WTC11 (cell line): Measurements from ENCODE around the gene LGALS8. TPM values are rescaled to one million over a fixed set of nuclear protein-coding genes. Genes with fewer than 3 reads are reported as not detected.

Experiments
- ATAC-seq: fragments of 200-7000 bp; cut with Tn5 transposase; 2 replicates; pipeline ENCODE4 v1.10.0; 2021; ENCODE audit warnings: mild to moderate bottlenecking, moderate library complexity
- CTCF ChIA-PET: fragments of 300-600 bp; sonication (Branson Sonifier 250); formaldehyde crosslinking; loops from one replicate; lab custom pipeline; 2021; ENCODE audit warnings: antibody characterized with exemption; lab: Charles Lee
- POLR2A ChIA-PET: fragments of 350-600 bp; sonication (Branson Sonifier 250); formaldehyde crosslinking; loops from one replicate; lab custom pipeline; 2021; ENCODE audit warnings: antibody characterized with exemption; lab: Charles Lee
- DNase-seq: peaks from one replicate; pipeline ENCODE4 v3.0.0; 2021; ENCODE audit warnings: low spot score
- H3K27ac Mint-ChIP-seq: 2 replicates; pipeline ENCODE4 v1.8.0; 2021; ENCODE audit warnings: mixed read lengths
- H3K27me3 Mint-ChIP-seq: 2 replicates; pipeline ENCODE4 v1.8.0; 2021; ENCODE audit warnings: low read depth, mild to moderate bottlenecking, moderate library complexity, mixed read lengths
- H3K36me3 Mint-ChIP-seq: 2 replicates; pipeline ENCODE4 v1.8.0; 2021; ENCODE audit warnings: mixed read lengths
- H3K4me1 Mint-ChIP-seq: 2 replicates; pipeline ENCODE4 v1.8.0; 2022; ENCODE audit warnings: mixed read lengths
- H3K4me3 Mint-ChIP-seq: 2 replicates; pipeline ENCODE4 v1.8.0; 2021; ENCODE audit warnings: mild to moderate bottlenecking, moderate library complexity, mixed read lengths
- H3K9me3 Mint-ChIP-seq: 2 replicates; pipeline ENCODE4 v1.8.0; 2021; ENCODE audit warnings: mixed read lengths
- E2F1 ChIP-seq: sonication (generic); formaldehyde crosslinking; IDR thresholded peaks from 2 replicates; pipeline ENCODE4 v1.8.0; 2022; ENCODE audit warnings: mild to moderate bottlenecking, missing genetic modification reagents
- ERG ChIP-seq: fragments of 250-450 bp; sonication (Bioruptor Pico); IDR thresholded peaks from 2 replicates; pipeline ENCODE4 v1.8.0; 2021; ENCODE audit warnings: mild to moderate bottlenecking
- ETV6 ChIP-seq: sonication (generic); formaldehyde crosslinking; IDR thresholded peaks from 2 replicates; pipeline ENCODE4 v1.8.1; 2022; ENCODE audit warnings: mild to moderate bottlenecking, missing genetic modification reagents
- FOXJ3 ChIP-seq: sonication (generic); formaldehyde crosslinking; IDR thresholded peaks from 2 replicates; pipeline ENCODE4 v1.9.0; 2021; ENCODE audit warnings: missing genetic modification reagents, mild to moderate bottlenecking, borderline replicate concordance
- GABPB1 ChIP-seq: sonication (generic); formaldehyde crosslinking; IDR thresholded peaks from 2 replicates; pipeline ENCODE4 v1.8.1; 2023; ENCODE audit warnings: mild to moderate bottlenecking, missing genetic modification reagents
- IRF2 ChIP-seq: sonication (generic); formaldehyde crosslinking; IDR thresholded peaks from 2 replicates; pipeline ENCODE4 v1.8.0; 2022; ENCODE audit warnings: low read depth, missing genetic modification reagents, borderline replicate concordance
- JAZF1 ChIP-seq: fragments of 250-450 bp; sonication (Bioruptor Pico); IDR thresholded peaks from 2 replicates; pipeline ENCODE4 v1.9.0; 2021; ENCODE audit warnings: moderate library complexity, mild to moderate bottlenecking, inconsistent platforms
- MAX ChIP-seq: sonication (generic); formaldehyde crosslinking; IDR thresholded peaks from 2 replicates; pipeline ENCODE4 v1.8.0; 2022; ENCODE audit warnings: mild to moderate bottlenecking, missing genetic modification reagents
- NR1H2 ChIP-seq: sonication (generic); formaldehyde crosslinking; IDR thresholded peaks from 2 replicates; pipeline ENCODE4 v1.9.0; 2021; ENCODE audit warnings: mild to moderate bottlenecking, moderate library complexity, missing genetic modification reagents
- NR2C2 ChIP-seq: sonication (generic); formaldehyde crosslinking; IDR thresholded peaks from 2 replicates; pipeline ENCODE4 v1.8.0; 2022; ENCODE audit warnings: mild to moderate bottlenecking, missing genetic modification reagents
- NR3C1 ChIP-seq: sonication (generic); formaldehyde crosslinking; conservative IDR thresholded peaks from 2 replicates; pipeline ENCODE4 v1.8.1; 2023; ENCODE audit warnings: low read depth, mild to moderate bottlenecking, missing genetic modification reagents
- PRDM15 ChIP-seq: sonication (generic); formaldehyde crosslinking; IDR thresholded peaks from 2 replicates; pipeline ENCODE4 v1.8.0; 2022; ENCODE audit warnings: missing genetic modification reagents
- RORB ChIP-seq: fragments of 250-450 bp; sonication (Bioruptor Pico); IDR thresholded peaks from 2 replicates; pipeline ENCODE4 v1.9.0; 2021; ENCODE audit warnings: mild to moderate bottlenecking
- SOX15 ChIP-seq: fragments of 250-450 bp; sonication (Bioruptor Pico); IDR thresholded peaks from 2 replicates; pipeline ENCODE4 v1.9.0; 2021; ENCODE audit warnings: mild to moderate bottlenecking
- TEAD1 ChIP-seq: sonication (generic); formaldehyde crosslinking; IDR thresholded peaks from 2 replicates; pipeline ENCODE4 v1.8.0; 2022; ENCODE audit warnings: mild to moderate bottlenecking, missing genetic modification reagents
- ZBTB21 ChIP-seq: sonication (generic); formaldehyde crosslinking; IDR thresholded peaks from 2 replicates; pipeline ENCODE4 v1.8.1; 2023; ENCODE audit warnings: mild to moderate bottlenecking, missing genetic modification reagents, borderline replicate concordance
- ZNF138 ChIP-seq: sonication (generic); formaldehyde crosslinking; conservative IDR thresholded peaks from 2 replicates; pipeline ENCODE4 v1.8.1; 2022; ENCODE audit warnings: mild to moderate bottlenecking, moderate library complexity, missing genetic modification reagents
- ZNF263 ChIP-seq: sonication (generic); formaldehyde crosslinking; IDR thresholded peaks from 2 replicates; pipeline ENCODE4 v1.8.1; 2022; ENCODE audit warnings: low read depth, mild to moderate bottlenecking, moderate library complexity, missing genetic modification reagents
- ZNF317 ChIP-seq: sonication (generic); formaldehyde crosslinking; IDR thresholded peaks from 2 replicates; pipeline ENCODE4 v1.8.1; 2023; ENCODE audit warnings: low read depth, mild to moderate bottlenecking, moderate library complexity, missing genetic modification reagents, borderline replicate concordance
- total RNA-seq: library from RNA; stranded (reverse); gene quantifications from 3 replicates; pipeline ENCODE4 v1.2.3, GENCODE V29; 2021

LGALS8 gene
- total RNA-seq, 1 experiment from 2014 or later: 8.6 TPM

GRCh38 chr1:236602171-236602570 lies 78.4 kb downstream of the LGALS8 start:
- TF ChIP-seq NR3C1 (CRISPR knock-in tag) (no peak), TEAD1 (CRISPR knock-in tag) (no peak), MAX (CRISPR knock-in tag) (no peak), GABPB1 (CRISPR knock-in tag) (no peak), ZNF263 (no peak), NR2C2 (CRISPR knock-in tag) (no peak), SOX15 (CRISPR knock-in tag) (no peak), FOXJ3 (CRISPR knock-in tag) (no peak), ZBTB21 (CRISPR knock-in tag) (no peak), JAZF1 (CRISPR knock-in tag) (no peak), ETV6 (CRISPR knock-in tag) (no peak), ZNF317 (CRISPR knock-in tag) (no peak), ERG (CRISPR knock-in tag) (no peak), E2F1 (no peak), PRDM15 (CRISPR knock-in tag) (no peak), RORB (CRISPR knock-in tag) (no peak), IRF2 (CRISPR knock-in tag) (no peak), ZNF138 (CRISPR knock-in tag) (no peak), NR1H2 (CRISPR knock-in tag) (no peak)
- TF ChIP-seq, all 79 proteins: peak for 0
- H3K4me3 Mint-ChIP-seq: no peak overlapping the region; the same call in 1 of the 2 replicates
- DNase-seq (no peak), ATAC-seq (no peak)
- CTCF ChIA-PET: no interaction called here
- peaks cover 19% of the 10 kb centered on the region for H3K4me1 Mint-ChIP-seq
- no peaks in the 10 kb centered on the region for H3K27me3 Mint-ChIP-seq
- no peak overlapping the region for H3K27ac Mint-ChIP-seq
- no peaks in the 10 kb centered on the region for H3K9me3 Mint-ChIP-seq
- POLR2A ChIA-PET: no interaction called here
- H3K36me3 Mint-ChIP-seq: peaks cover 38% of the 10 kb centered on the region

Other genes starting within 250 kb of the LGALS8 start
- 3.2 to 4.7 TPM (median 4.4 TPM) in 3 replicates for gene ERO1B, start 242.0 kb upstream of the LGALS8 start, total RNA-seq
- 4.5 to 5.0 TPM (median 4.6 TPM) in 3 replicates for gene EDARADD, start 129.7 kb upstream of the LGALS8 start, total RNA-seq
- 63.3 to 73.0 TPM (median 68.4 TPM) in 3 replicates for gene HEATR1, start 80.5 kb downstream of the LGALS8 start, total RNA-seq
- 2.0 to 3.5 TPM (median 2.6 TPM) in 3 replicates for gene ACTN2, start 162.5 kb downstream of the LGALS8 start, total RNA-seq